H9 (cell line): ENCODE data around the gene CALM1. TPM values are rescaled to one million over a fixed set of nuclear protein-coding genes. Genes with fewer than 3 reads are reported as not detected.

Experiments
- DNase-seq: peaks from one replicate; pipeline ENCODE4 v3.0.0-alpha.2; 2017
- H2AFZ ChIP-seq: one replicate; pipeline ENCODE4 v1.6.1; 2013; ENCODE audit warnings: mild to moderate bottlenecking, low read length, control low read depth, moderate library complexity
- H2AK5ac ChIP-seq: 2 replicates; pipeline ENCODE4 v1.6.1; 2013; ENCODE audit warnings: low read length, control low read depth, mixed read lengths; ENCODE audit not compliant: insufficient read length
- H2BK120ac ChIP-seq: one replicate; pipeline ENCODE4 v1.6.1; 2013; ENCODE audit warnings: low read depth, mild to moderate bottlenecking, low read length, control low read depth, inconsistent platforms; ENCODE audit not compliant: poor library complexity, severe bottlenecking
- H2BK12ac ChIP-seq: 2 replicates; pipeline ENCODE4 v1.6.1; 2013; ENCODE audit warnings: low read length, control low read depth, mixed read lengths, low read depth; ENCODE audit not compliant: insufficient read length
- H2BK15ac ChIP-seq: 2 replicates; pipeline ENCODE4 v1.6.1; 2013; ENCODE audit warnings: low read depth, low read length, control low read depth
- H2BK20ac ChIP-seq: one replicate; pipeline ENCODE4 v1.6.1; 2013; ENCODE audit warnings: low read depth, mild to moderate bottlenecking, low read length, control low read depth, inconsistent platforms; ENCODE audit not compliant: poor library complexity, severe bottlenecking
- H2BK5ac ChIP-seq: 2 replicates; pipeline ENCODE4 v1.6.1; 2013; ENCODE audit warnings: low read length, control low read depth, mixed read lengths; ENCODE audit not compliant: insufficient read length
- H3K14ac ChIP-seq: 2 replicates; pipeline ENCODE4 v1.6.1; 2013; ENCODE audit warnings: low read length, control low read depth; ENCODE audit not compliant: insufficient read depth
- H3K18ac ChIP-seq: 2 replicates; pipeline ENCODE4 v1.6.1; 2013; ENCODE audit warnings: low read depth, mild to moderate bottlenecking, mixed read lengths, low read length, control low read depth; ENCODE audit not compliant: insufficient read length
- H3K23ac ChIP-seq: 2 replicates; pipeline ENCODE4 v1.6.1; 2013; ENCODE audit warnings: low read length, control low read depth, mixed read lengths, low read depth; ENCODE audit not compliant: insufficient read length
- H3K23me2 ChIP-seq: 2 replicates; pipeline ENCODE4 v1.6.1; 2013; ENCODE audit warnings: low read depth, mild to moderate bottlenecking, mixed read lengths, low read length, control low read depth; ENCODE audit not compliant: insufficient read length, poor library complexity, severe bottlenecking
- H3K27ac ChIP-seq: 2 replicates; pipeline ENCODE4 v1.5.1; 2013; ENCODE audit warnings: low read length, control low read depth, mixed read lengths, low read depth; ENCODE audit not compliant: insufficient read length
- H3K27me3 ChIP-seq: 2 replicates; pipeline ENCODE4 v1.6.1; 2013; ENCODE audit warnings: low read length, control low read depth, inconsistent platforms; ENCODE audit not compliant: insufficient read depth
- H3K4ac ChIP-seq: 2 replicates; pipeline ENCODE4 v1.6.1; 2013; ENCODE audit warnings: low read depth, mild to moderate bottlenecking, control low read depth, inconsistent platforms, low read length, moderate library complexity
- H3K4me1 ChIP-seq: 2 replicates; pipeline ENCODE4 v1.6.1; 2013; ENCODE audit warnings: low read length, control low read depth, inconsistent platforms; ENCODE audit not compliant: insufficient read depth
- H3K4me2 ChIP-seq: 2 replicates; pipeline ENCODE4 v1.6.1; 2013; ENCODE audit warnings: low read length, control low read depth, mixed read lengths; ENCODE audit not compliant: insufficient read length, insufficient read depth
- H3K56ac ChIP-seq: 2 replicates; pipeline ENCODE4 v1.6.1; 2013; ENCODE audit warnings: low read depth, mild to moderate bottlenecking, mixed read lengths, low read length, control low read depth; ENCODE audit not compliant: insufficient read length
- H3K79me1 ChIP-seq: 2 replicates; pipeline ENCODE4 v1.6.1; 2013; ENCODE audit warnings: low read depth, mild to moderate bottlenecking, moderate library complexity, low read length, control low read depth, inconsistent platforms; ENCODE audit not compliant: insufficient read depth, poor library complexity, severe bottlenecking
- H3K79me2 ChIP-seq: 2 replicates; pipeline ENCODE4 v1.6.1; 2013; ENCODE audit warnings: low read length, control low read depth, inconsistent platforms; ENCODE audit not compliant: insufficient read depth
- H3K9ac ChIP-seq: 2 replicates; pipeline ENCODE4 v1.6.1; 2013; ENCODE audit warnings: low read length, control low read depth, mixed read lengths; ENCODE audit not compliant: insufficient read length; ENCODE audit errors: extremely low read depth
- H3K9me3 ChIP-seq: one replicate; pipeline ENCODE4 v1.6.1; 2013; ENCODE audit warnings: low read depth, low read length, inconsistent platforms; ENCODE audit not compliant: control insufficient read depth
- H3T11ph ChIP-seq: one replicate; pipeline ENCODE4 v1.6.1; 2013; ENCODE audit warnings: mild to moderate bottlenecking, low read length, control low read depth, inconsistent platforms
- H4K20me1 ChIP-seq: one replicate; pipeline ENCODE4 v1.6.1; 2013; ENCODE audit not compliant: control insufficient read depth, insufficient read length, insufficient read depth
- H4K5ac ChIP-seq: 2 replicates; pipeline ENCODE4 v1.6.1; 2013; ENCODE audit warnings: low read depth, mild to moderate bottlenecking, mixed read lengths, low read length, control low read depth; ENCODE audit not compliant: insufficient read length
- H4K8ac ChIP-seq: replicated peaks from 2 replicates; pipeline ENCODE4 v1.6.1; 2013; ENCODE audit warnings: low read length, control low read depth, mixed read lengths, low read depth; ENCODE audit not compliant: insufficient read length
- H4K91ac ChIP-seq: 2 replicates; pipeline ENCODE4 v1.6.1; 2013; ENCODE audit warnings: low read depth, mild to moderate bottlenecking, moderate library complexity, mixed read lengths, low read length, control low read depth; ENCODE audit not compliant: insufficient read length
- H3K27ac Mint-ChIP-seq, 3 experiments: 2 replicates in 2 of 3; 3 replicates in 1 of 3; pipeline ENCODE4 v1.8.0; 2020 to 2021; ENCODE audit warnings: mixed read lengths in 3 of 3, mild to moderate bottlenecking in 1 of 3, moderate library complexity in 1 of 3
- H3K27me3 Mint-ChIP-seq: 2 replicates; pipeline ENCODE4 v1.8.0; 2021; ENCODE audit warnings: low read depth, mild to moderate bottlenecking, moderate library complexity, mixed read lengths
- H3K36me3 Mint-ChIP-seq, 3 experiments: 2 replicates in 2 of 3; 3 replicates in 1 of 3; pipeline ENCODE4 v1.8.0; 2020 to 2021; ENCODE audit warnings: low read depth in 3 of 3, mixed read lengths in 3 of 3; ENCODE audit not compliant: insufficient read depth in 1 of 3
- H3K4me1 Mint-ChIP-seq, 2 experiments: 2 replicates each; pipeline ENCODE4 v1.8.0; 2020; ENCODE audit warnings: mixed read lengths in 2 of 2
- H3K4me3 Mint-ChIP-seq, 2 experiments: 2 replicates in 1 of 2; 3 replicates in 1 of 2; pipeline ENCODE4 v1.8.0; 2020 to 2021; ENCODE audit warnings: mild to moderate bottlenecking in 2 of 2, mixed read lengths in 2 of 2, moderate library complexity in 1 of 2
- H3K9me3 Mint-ChIP-seq, 2 experiments: 2 replicates in 1 of 2; 3 replicates in 1 of 2; pipeline ENCODE4 v1.8.0; 2020; ENCODE audit warnings: mild to moderate bottlenecking in 2 of 2, mixed read lengths in 2 of 2, moderate library complexity in 1 of 2
- CTCF ChIP-seq: fragments of 200-600 bp; sonication (generic); conservative IDR thresholded peaks from 3 replicates; pipeline ENCODE4 v1.8.0; 2021; ENCODE audit warnings: antibody characterized with exemption, mild to moderate bottlenecking
- WGBS: extraction: QIAGEN DNeasy Blood & Tissue Kit; methylation state at CpG from one replicate; pipeline ENCODE4 v1.1.7; 2013; ENCODE audit warnings: missing lambda C conversion rate, low lambda C conversion rate, mixed read lengths; ENCODE audit not compliant: insufficient read length; ENCODE audit errors: extremely low coverage; 5-methylcytosine and 5-hydroxymethylcytosine counted together
- total RNA-seq: library from RNA; stranded (reverse); gene quantifications from 2 replicates; pipeline ENCODE4 v1.2.1, GENCODE V29; 2021

CALM1 gene
- total RNA-seq, 1 experiment from 2014 or later, result 354 TPM

DNA sequence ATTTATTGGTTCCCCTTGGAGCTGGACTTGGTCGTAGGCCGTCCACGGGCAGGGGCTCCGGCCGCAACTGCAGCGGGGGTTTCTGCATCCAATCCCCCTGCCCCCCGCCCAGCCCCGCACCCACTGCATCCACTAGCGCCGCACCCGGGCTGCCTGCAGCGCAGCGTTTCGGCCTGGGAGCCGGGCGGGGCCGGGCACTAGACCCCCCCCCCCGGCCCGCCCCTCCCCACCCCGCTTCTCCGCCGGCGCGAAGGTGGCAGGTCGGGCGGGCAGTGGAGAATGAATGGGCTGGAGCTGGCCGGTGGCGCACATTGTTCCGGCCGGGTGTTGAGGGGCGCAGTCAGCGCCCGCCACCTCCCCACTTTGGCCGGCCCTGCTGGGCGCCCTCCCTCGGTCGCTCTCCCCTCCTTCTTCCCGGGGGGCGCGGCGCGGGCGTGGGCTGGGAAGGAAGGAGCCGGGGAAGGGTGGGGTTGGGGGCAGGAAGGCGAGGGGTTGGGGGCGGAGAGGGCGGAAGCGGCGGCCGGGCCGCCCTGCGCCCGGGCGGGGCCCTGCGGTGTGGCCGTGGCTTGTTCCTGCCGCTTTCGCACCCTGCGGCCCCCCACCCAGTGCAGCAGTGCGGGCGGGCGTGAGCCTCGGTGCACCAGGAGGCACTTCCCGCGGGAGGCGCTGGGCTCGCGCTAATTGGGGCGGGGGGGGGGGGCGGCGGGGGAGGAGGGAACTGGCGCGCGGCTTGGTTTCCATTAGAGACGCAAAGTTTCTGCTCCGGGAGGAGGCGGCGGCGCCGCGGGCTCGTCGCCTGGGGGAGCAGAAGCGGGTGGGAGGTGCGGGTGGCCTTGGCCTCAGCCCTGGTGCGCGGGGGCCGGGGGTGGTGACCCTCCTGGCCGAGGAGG lies 841 bp downstream of the CALM1 start:
- no peak overlapping the region for H2BK5ac ChIP-seq
- no peaks in the 10 kb centered on the region for H3K9me3 ChIP-seq
- H3K27ac Mint-ChIP-seq, result peak overlapping the region; percentile 72 to 95 (median 94); a peak in 4 of 7 replicates
- H3K9ac ChIP-seq, result peak overlapping the region; percentile 59
- WGBS, result no CpG with 5 or more reads among the region's 89 CpGs
- no peak overlapping the region for H3K27ac ChIP-seq
- no peak overlapping the region for H2AK5ac ChIP-seq
- H3K27me3 ChIP-seq, result no peaks in the 10 kb centered on the region
- no peak overlapping the region for H4K8ac ChIP-seq
- H3K18ac ChIP-seq, result peak overlapping the region; percentile 24
- peak; percentile 53 for DNase-seq
- H2BK20ac ChIP-seq, result no peak overlapping the region
- H3K4me2 ChIP-seq, result peak overlapping the region; percentile 85
- H4K20me1 ChIP-seq, result no peaks in the 10 kb centered on the region
- H3K36me3 Mint-ChIP-seq, result peaks cover 26 to 33% (median 29%) of the 10 kb centered on the region in 3 experiments; a peak in 6 of 7 replicates
- no peak overlapping the region for H3T11ph ChIP-seq
- no peak overlapping the region for H4K91ac ChIP-seq
- no peaks in the 10 kb centered on the region for H3K79me1 ChIP-seq
- peaks cover 7% of the 10 kb centered on the region for H3K27me3 Mint-ChIP-seq
- H3K79me2 ChIP-seq, result peaks cover 3% of the 10 kb centered on the region; the same call in 1 of the 2 replicates
- peaks cover 13 to 25% of the 10 kb centered on the region in 2 experiments for H3K4me1 Mint-ChIP-seq
- H3K14ac ChIP-seq, result no peak overlapping the region
- H3K23me2 ChIP-seq, result peaks cover 7% of the 10 kb centered on the region
- no peak overlapping the region for H3K4ac ChIP-seq
- H2BK12ac ChIP-seq, result no peak overlapping the region
- no peak for TF ChIP-seq CTCF
- H2BK15ac ChIP-seq, result no peak overlapping the region
- H3K4me3 Mint-ChIP-seq, result peak overlapping the region; percentile 93 to 97
- no peak overlapping the region for H2AFZ ChIP-seq
- no peak overlapping the region for H2BK120ac ChIP-seq
- no peak overlapping the region for H3K23ac ChIP-seq
- H3K56ac ChIP-seq, result no peak overlapping the region
- H4K5ac ChIP-seq, result no peak overlapping the region
- H3K9me3 Mint-ChIP-seq, result peaks cover 0 to 3% of the 10 kb centered on the region in 2 experiments; a peak in 1 of 5 replicates
- H3K4me1 ChIP-seq, result no peaks in the 10 kb centered on the region
